MV-4-11 (cell line): Measurements from ENCODE around the gene TMEM121.
"Not testable (repeated sequence)": the region's sequence is repeated elsewhere in the genome, so short reads cannot be mapped to it uniquely, and the experiment has no call there.

Experiments
- DNase-seq: peaks from one replicate; lab custom pipeline; 2025; lab: John Stamatoyannopoulos, UW

TMEM121 gene

DNA sequence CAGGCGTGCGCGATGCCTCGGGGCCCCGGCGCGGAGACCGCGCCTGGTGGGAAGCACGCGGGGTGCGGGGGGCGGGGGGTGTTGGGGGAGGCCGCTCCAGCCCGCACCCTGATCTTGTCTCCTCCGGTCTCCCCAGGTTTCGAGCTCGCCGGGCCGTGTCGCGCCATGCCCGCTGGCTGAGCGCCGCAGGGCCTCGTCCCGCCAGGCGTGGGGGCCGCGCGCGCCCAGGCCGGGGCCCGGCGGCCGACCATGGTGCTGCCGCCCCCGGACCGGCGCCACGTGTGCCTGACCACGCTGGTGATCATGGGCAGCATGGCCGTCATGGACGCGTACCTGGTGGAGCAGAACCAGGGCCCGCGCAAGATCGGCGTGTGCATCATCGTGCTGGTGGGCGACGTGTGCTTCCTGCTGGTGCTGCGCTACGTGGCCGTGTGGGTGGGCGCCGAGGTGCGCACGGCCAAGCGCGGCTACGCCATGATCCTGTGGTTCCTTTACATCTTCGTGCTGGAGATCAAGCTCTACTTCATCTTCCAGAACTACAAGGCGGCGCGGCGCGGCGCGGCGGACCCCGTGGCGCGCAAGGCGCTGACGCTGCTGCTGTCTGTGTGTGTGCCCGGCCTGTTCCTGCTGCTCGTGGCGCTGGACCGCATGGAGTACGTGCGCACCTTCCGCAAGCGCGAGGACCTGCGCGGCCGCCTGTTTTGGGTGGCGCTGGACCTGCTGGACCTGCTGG lies 2.4 kb downstream of the TMEM121 start:
- DNase-seq, result no peak

DNA sequence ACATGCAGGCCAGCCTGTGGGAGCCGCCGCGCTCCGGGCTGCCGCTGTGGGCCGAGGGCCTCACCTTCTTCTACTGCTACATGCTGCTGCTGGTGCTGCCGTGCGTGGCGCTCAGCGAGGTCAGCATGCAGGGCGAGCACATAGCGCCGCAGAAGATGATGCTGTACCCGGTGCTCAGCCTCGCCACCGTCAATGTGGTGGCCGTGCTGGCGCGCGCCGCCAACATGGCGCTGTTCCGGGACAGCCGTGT lies 2.9 kb downstream of the TMEM121 start:
- no peak for DNase-seq

DNA sequence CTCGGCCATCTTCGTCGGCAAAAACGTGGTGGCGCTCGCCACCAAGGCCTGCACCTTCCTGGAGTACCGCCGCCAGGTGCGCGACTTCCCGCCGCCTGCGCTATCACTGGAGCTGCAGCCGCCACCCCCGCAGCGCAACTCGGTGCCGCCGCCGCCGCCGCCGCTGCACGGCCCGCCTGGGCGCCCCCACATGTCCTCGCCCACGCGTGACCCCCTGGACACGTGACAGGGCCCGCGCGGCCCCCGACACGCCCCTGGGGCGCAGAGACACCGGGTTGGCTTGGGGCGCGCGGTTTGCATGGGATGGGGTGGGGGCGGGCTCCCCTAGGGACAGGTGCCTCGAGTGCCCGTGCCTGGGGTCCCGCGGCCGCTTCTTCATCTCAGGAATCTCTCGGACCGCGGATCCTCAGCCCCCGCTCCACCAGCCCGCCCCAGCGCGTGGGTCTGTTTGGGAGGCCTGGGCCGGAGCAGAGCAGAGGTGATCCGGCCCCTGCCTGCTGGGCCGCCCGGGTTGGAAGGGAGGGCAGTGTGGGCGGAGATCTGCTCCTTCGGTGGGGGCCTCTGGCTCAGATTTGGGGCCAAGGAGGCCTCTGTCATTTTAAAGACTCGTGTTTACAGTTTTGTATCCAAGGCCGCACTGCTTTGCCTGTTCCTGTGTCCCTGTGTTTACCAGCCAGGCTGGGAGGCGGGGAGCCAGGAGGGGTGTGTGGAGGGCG lies 3.3 kb downstream of the TMEM121 start:
- DNase-seq, result no peak

DNA sequence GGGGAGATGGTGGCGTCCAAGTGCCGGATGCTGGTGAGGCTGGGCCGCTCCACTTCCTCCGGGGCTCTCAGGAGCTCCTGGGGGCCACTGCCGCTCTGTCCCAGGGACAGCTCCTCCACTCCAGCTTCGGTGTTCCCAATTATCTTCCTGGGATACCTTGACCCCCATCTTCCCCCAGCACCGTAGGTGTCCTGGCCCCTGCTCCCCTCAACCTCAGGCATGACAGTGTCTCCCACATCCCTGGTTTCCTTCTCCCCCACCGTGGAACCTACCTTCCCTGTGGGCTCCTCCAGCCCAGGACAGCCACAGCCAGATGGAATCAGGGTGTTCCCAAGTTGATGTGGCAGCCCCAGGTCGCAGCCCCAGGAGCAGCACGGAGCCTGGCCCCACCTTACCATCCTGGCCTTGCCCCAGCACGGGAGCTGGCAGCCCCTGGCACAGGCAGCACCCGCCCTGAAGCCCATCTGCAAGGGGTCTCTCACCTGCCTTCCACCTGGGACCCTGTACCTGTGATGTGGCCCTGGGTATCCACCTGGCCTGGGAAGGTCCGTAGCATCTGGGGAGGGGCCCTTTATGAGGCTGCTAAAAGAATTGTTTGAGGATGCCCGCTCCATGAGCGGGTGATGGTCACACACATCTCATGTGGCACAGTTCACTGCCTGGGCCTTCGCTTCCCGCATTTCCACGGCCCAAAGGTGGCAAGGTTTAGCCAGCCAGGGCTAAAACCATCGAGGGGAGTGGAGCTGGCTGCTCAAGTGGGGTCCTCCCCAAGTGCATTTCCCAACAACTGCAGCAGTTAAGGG lies 4.1 kb downstream of the TMEM121 start:
- no peak for DNase-seq

DNA sequence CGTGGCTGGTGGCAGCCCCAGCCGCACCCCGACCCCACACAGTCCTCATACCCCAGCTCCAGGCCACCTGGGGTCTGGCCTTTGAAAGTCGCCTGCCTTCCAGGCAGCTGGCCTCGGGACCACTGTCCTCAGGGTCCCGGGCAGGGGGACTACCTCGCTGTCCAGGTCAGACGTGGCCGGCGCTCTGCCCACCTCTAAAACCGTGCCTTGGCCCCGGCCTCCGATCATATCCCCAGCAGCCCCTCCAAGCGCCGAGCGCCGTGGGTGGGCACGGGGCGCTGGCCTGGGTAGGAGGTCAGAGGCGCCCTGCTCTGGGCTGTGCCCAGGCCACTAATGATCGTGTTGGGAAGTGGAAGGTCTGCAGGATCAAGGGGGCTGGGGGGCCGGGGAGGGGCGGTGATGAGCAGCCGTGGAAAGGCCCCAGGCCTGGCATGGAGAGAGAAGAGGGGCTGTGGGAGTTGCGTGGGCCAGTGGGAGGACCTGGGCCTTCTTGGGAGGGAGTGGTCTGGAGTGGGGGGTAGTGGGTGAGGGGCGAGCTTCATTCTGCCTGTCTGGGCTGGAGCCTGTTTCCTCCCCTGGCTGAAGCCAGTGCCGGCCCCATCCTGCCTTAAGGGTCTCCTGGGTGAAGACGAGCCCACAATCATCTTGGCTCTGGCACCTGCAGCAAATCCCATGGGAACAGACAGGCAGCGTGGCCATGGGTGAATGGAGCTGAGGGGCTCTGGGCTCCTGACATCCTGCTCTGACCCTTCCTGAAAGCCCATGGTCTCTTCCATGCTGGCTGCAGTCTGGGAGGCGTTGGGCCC lies 4.9 kb downstream of the TMEM121 start:
- DNase-seq, result no peak

DNA sequence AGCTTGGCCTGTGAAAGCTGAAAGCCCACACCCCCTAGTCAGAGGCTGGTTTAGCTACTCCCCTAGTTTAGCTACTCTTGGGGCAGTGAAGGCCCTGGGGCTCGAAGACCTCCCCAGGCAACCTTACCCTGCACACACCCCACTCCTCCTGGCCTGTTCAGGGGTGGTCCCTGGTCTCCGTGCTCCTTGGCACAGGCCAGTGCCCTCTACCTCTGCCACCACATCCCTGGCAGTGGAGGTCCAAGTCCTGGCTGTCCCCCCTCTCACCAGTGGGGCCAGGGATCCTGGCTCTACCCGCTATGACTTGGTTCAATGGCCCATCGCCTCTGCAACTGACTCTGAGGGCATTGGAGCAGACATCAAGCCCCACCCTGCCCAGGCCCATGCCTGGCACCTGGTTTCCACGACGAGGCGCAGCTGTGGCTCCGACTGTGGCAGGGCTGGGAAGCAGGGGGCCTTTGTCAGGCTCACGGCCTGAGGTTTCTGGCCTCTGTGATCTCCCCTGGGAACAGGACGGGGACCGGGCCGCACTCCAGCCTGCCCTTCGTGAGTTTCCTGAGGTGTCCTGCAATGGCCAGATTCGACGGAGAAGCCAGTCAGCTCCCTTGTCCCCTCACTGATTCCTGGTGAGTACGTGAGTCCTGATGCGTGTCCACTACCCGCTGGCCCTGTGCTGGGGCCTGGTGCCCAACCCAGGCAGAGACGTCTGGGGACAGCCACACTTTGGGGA lies 5.7 kb downstream of the TMEM121 start:
- no peak for DNase-seq

DNA sequence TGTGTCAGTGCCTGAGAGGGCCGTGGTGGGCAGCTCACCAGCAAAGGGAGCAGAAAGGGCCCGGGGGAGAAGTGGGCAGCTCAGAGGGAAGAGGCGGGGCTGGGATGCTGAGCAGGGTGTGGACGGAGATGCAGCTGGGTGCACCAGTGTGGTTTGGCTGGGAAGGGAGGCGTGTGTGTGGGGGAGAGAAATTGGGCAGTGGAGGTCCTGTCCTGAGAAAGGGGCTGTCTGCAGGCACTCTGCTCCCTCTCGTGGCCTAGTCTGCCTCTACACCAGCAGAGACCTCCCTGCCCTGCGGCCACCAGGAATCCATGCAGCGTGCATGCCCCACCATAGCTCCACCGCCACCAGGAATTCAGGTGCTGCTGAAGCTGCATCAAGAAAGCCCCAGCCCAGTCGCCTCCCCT lies 6.4 kb downstream of the TMEM121 start:
- peak; percentile 41 for DNase-seq

DNA sequence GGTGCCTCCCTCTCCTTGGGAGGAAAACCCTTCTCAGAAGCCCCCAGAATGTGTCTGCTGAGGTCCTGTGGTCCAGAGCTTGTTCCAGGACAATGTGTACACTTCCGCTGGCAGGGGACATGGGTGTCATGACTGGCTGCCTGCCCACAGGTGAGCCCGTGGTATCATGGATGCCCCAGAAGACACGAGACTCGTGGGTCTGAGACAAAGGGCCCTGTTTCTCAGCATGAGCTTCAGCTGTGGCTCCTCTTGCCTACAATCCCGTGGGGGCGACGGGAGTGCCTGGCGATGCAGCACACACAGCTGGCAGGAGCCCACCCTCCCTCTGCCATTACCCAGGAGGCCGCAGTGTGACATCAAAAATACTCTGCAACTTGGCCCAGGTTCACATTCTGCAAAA lies 7.0 kb downstream of the TMEM121 start:
- no peak for DNase-seq

DNA sequence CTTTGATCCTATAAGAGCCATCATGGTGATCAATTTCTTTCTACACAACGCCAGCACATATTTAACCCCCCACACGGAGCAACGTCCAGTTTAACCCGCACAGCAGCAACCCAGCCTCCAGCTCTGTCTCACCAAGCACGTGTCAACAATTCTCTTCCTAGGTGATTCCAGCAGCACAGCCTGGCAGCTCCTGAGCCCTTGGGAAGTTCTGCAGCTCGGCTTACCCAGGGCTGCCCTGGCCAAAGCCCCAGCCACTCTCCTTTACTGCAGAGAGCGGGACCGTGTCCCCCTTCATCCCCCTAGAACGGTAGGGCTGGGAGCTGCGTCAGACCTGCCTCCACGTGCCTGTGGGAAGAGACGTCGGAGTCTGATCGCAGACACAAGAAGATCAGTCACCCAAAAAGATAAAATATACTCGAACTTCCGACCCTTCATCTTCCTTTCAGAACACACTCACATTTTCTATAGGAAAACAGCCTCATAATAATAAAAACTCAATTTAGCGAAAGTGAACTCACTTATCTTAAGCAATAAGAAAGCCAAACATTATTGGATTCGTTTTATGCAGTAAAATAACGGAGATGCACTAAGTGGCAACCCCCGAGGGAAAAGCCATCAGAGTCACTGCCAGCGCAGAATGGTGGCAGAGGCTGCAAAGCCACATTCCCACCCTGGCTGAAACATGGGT lies 7.6 kb downstream of the TMEM121 start:
- no peak for DNase-seq

DNA sequence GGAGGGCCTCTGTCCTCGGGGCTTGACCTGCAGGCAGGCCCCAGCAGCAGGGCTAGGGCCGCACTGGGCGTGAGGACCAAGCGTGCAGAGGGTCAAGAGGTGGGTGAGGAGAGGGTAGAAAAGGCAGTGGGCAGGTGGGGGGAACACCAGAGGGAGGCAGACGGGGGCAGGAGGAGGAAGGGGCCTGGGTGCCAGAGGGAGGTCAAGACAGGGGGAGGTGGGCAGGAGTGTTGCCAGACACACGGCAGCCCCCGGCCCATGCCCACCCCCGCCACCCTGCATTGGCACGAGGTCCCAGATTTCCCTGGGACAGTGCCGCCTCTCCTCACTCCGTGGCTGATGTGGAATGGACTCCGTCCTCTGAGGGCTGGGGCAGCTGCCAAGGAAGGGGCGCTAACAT lies 8.2 kb downstream of the TMEM121 start:
- DNase-seq, result no peak

DNA sequence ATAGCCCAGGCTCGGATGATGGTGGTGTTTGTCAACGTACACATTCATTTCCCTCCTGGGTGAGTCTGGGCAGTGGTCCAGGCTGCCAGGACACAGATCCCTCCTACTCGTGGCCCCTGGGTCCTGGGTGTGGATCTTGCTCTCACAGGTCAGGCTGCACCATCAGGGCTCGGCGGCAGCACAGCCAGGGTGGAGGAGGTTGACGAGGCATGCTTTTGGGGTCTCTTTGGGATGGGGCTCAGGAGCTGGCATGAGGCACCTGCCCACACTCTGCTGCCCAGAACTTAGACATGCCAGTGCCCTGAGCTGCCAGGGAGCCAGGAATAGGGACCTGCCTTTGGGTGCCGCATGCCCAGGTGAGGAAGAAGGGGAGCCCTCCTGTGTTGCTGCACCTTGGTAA lies 9.7 kb downstream of the TMEM121 start:
- no peak for DNase-seq

DNA sequence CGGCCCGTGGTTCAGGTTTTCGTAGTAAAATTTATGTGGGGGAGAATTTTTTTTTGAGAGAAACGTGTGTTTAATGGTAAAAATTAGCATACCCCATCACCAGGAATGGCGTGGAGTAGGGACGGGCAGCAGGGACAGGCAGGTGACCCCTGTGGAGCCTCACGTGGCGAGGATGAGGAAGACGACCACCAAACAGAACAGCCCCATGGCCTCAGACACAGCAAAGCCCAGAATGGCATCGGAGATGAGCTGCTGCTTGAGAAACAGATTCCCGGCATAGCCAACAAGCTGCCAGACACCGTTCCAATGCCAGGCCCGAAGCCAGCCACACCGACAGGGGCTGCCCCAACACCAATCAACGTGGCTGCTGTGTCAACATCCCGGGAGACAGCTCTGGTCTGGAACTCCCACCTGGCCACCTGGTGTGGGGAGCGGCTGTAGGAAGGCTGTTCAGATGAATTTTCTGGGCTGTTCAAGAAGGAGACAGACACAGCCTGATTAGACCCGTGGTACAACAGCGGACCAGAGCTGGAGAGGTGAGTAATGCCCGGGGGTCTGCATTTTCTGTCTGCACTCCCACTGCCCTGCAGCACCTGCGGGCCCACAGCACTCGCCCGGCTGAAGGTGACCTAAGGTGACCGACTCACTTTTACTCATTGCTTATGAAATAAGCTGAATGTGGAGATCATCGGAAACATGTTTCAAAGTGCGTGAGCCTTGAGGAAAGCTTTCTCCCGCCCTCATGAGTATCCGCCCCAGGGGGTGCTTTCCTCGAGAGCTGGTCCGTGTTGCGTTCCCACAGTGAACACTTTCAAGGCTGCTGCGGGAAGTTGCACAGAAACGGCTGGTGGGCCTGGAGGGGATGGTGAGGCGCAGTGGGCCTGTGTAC lies 10.6 kb downstream of the TMEM121 start:
- no peak for DNase-seq

DNA sequence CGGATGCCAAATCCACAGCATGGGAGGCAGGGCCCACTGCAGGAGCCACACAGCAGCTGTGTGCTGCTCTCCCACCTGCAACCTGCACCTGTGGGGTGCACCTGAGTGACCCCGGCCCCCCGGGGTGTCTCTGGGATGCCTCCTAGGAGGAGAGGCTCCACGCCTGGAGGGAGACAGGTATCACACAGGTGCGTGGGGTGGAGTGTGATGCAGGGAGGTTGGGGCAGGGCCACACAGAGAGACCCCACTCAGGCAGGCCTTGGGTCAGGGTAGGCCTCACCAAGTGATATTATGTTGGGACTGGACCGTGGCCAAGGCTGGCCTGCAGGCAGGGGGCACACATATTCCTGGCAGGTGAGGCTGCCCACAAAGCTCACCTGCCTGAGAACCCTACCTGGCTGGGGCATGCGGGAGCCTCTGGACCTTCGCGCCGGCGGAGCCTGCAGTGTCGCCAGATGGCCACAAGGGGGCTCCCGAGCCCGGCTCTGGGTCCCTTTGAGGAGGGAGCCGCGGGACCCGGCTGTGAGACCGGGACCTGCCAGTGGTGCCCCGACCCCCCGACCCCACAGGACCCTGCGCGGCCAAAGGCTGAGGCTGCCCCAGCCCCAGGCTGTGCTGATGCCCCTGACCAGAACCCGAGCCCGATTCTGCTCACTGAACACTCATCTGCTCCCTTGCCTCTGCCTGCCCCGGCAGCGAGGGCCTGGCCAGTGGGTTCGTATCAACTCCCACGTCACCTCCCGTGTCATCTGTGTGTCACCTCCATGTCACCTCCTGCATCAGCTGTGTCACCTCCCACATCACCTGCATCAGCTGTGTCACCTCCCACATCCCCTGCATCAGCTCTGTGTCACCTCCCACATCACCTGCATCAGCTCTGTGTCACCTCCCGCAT lies 11.4 kb downstream of the TMEM121 start:
- DNase-seq, result peak; percentile 8

DNA sequence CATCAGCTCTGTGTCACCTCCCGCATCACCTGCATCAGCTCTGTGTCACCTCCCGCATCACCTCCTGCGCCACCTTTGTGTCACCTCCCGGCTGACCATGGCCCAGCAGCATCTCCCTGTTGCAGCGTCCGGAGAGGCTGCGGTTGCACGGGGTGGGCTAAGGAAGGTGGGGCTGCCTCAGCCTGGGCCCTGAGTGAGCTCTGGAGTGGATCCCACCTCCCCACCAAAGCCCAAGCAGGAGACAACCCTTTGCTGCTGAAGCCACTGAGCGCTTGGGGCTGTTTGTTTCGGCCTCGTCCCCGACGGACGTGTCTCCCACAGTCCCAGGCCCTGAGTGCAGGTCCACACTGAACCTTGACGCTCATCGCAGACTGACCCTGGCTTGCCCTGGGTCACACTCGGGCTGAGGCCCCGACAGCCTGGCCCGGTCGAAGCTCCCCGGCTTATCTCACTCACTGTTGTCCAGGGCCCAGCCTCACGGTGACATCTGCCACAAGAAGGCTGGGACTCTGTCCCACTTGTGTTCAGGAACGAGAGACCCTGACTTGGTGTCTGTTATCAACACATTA lies 12.2 kb downstream of the TMEM121 start:
- DNase-seq, result no peak

DNA sequence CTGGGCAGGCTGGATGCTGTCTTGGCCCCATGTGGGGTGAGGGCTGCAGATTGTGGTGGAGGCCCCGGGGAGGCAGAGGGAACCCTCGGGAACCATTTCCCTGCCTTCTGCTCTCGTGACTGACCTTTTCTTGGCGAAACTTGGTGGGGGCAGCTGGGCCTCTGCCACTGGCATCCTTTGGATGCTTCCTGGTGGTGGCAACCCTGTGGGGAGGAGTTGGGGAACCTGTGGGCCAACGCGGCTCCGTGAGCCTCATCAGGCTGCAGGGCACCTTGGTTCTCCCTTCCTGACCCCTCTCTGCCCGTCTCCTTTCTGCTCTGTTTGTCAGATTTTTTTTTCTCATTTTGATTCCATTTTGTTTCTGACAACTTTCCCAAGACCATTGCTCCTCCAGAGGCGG lies 14.4 kb downstream of the TMEM121 start:
- no peak for DNase-seq

DNA sequence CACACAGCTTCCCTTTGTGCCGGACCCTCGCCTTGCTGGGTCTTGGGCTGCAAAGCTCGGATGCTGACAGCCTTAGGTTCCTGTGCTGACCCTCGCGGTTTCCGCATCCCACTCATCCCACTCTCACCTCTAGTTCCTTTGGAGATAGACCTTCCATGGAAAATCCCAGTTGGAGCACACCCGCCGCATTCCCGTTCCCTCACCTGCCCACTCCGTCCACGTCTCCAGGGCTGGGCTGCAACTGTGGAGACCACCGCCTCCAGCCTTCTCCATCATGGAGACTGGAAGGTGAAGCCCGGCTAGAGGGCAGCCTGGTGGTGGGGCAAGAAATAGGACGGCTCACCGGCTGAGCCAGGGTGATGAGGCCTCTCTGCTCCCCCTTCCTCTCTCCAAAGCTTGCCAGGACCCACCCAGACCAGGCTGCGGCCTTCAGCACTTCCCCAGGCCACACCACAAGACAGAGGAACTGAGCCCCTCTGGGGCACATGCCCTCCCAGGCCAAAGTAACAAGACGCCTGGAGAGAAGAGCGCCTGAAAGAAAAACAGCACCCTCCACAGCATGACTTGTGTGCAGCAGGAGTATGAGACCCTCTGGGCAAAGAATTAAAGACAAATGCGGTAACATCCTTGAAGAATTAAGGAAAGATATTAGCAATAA lies 15.0 kb downstream of the TMEM121 start:
- peak; percentile 80 for DNase-seq

DNA sequence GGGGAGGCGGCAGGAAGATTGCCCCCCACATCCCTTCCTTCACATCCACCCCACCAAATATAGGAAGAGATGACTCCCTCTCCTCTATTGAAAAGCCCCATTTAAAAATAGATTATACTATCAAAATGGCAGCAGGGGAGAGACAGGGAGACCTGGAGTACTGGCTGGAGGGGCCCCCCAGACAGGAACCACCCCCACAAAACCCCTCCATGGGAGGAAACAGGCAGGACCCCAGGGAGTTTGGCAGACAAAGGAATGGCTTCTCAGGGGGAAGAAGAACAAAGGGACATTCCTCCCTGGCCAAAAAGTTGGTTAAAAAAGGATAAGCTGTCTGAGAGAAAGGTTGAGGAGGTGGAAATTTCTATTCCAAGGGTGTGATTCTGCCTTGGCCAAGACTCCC lies 19.3 kb downstream of the TMEM121 start:
- not testable (repeated sequence) for DNase-seq

DNA sequence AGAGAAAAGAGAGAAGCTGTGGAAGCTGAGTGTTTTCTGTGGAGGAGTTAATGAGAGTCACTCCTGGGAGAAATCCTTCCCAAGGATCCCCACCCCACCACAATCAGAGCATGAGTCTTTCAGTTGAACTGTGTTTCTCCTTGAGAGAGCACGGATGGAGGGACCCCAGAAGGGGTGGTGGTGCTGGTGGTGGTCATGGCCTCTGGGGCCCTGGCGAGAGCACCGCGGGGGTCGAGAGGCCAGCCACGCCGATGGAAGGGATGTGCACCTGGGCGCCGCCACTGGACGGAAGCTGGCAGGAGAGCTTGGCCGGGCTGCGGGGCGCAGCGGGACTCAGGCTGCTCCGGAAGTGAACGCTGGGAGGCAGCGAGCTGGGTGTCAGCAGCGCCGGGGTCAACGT lies 20.0 kb downstream of the TMEM121 start:
- not testable (repeated sequence) for DNase-seq
